ENCODE results near the gene APOBEC3H. TPM values are rescaled to one million over a fixed set of nuclear protein-coding genes. Genes with fewer than 3 reads are reported as not detected.
A peak's percentile ranks its signal among the peaks of the same experiment; 100 is the strongest.

The APOBEC3H gene
- total and polyA plus RNA-seq, 9 of the 15 experiments (the other 6 are each of a cell fraction or from before 2014, with no cell fraction given), result 0.10 to 0.21 TPM; not detected in 7

DNA sequence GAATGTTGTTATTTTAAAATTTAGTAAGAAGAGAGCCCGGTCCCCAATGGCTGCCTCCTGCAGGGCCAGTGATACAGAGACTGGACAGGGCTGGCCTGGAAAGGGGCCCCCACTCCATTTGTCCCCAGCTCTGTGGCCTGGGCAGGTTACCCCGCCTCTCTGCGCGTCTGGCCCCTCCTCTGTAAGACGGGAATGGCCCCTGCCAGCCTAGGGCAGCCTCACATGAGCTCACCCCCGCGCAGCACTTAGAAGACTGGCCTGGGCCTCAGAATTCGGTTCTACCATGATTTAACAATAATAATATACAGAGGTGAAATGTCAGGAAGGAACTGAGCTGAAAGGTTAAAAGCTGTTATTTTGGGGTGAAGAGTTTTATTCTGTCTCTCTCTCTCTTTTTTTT is 18.7 kb upstream of the APOBEC3H start:
- Histone ChIP-seq H2AFZ (ENCODE audit: low read depth, low read length) (no peak overlapping the region), H3K4me1 (replicated peaks in 1 of 2; ENCODE audit: control insufficient read depth in 2 of 2, insufficient read depth in 2 of 2, low read length in 2 of 2) (peaks cover 0 to 20% of the 10 kb centered on the region in 2 experiments; a peak in 4 of 5 replicates), H3K9me1 (ENCODE audit: control insufficient read depth, insufficient read depth, low read length) (no peaks in the 10 kb centered on the region), H3K27me3 (ENCODE audit: control insufficient read depth in 2 of 2, insufficient read depth in 2 of 2, low read length in 2 of 2) (no peaks in the 10 kb centered on the region), H3K27ac (ENCODE audit: extremely low read depth, low read depth, low read length) (no peak overlapping the region), H3K9me3 (replicated peaks; ENCODE audit: control insufficient read depth, insufficient read depth, low read depth, low read length) (no peaks in the 10 kb centered on the region), H3K9ac (ENCODE audit: insufficient read depth in 1 of 2, low read depth in 2 of 2, low read length in 2 of 2) (peak overlapping the region in 1 of 2 experiments; percentile 68; a peak in 2 of 4 replicates), H3K79me2 (ENCODE audit: control insufficient read depth, insufficient read depth, low read length) (peaks cover 4% of the 10 kb centered on the region; the same call in 2 of the 3 replicates), H3K4me2 (ENCODE audit: insufficient read depth, low read length) (no peak overlapping the region), H4K20me1 (replicated peaks; ENCODE audit: control insufficient read depth, insufficient read depth, low read length) (no peaks in the 10 kb centered on the region), H3K4me3 (no peak overlapping the region), H3K36me3 (ENCODE audit: control insufficient read depth, insufficient read depth, low read length) (no peaks in the 10 kb centered on the region; the same call in 2 of the 3 replicates)
- DNase-seq (ENCODE audit: extremely low read depth in 1 of 4, low spot score in 3 of 4) (no peak), FAIRE-seq (no peak), ATAC-seq (no peak)
- ChIA-PET POLR2A (interaction anchor here (1.0 kb wide), 1 partner anchor 10 kb away, joined by 6 read pairs; no protein-coding TSS in a partner anchor), CTCF (ENCODE audit: low intra/inter-chr PET ratio) (no interaction called here)
- in situ Hi-C loops (cut with MboI), result loop anchor here (5.0 kb wide), 1 partner anchor 36 kb away; the partner anchor contains the start of gene APOBEC3F
- WGBS (ENCODE audit: insufficient coverage, low coverage, missing lambda C conversion rate), result 71% methylated on average over 4 of the region's 8 CpGs
- intact Hi-C loops (cut with micrococcal nuclease), result no loop called here
- no TSS peak for BruUV-seq (replicated peaks)
- TF ChIP-seq TAF7 (tag; IDR thresholded peaks at IDR 0.05) (no peak), FOXP1 (CRISPR knock-in tag; IDR thresholded peaks at IDR 0.05) (no peak), ZNF124 (CRISPR knock-in tag; IDR thresholded peaks at IDR 0.05) (no peak), ASH1L (IDR thresholded peaks at IDR 0.05; ENCODE audit: borderline replicate concordance, low read depth, partially characterized antibody) (no peak), KHSRP (IDR thresholded peaks at IDR 0.05) (no peak), ARID1B (IDR thresholded peaks at IDR 0.05) (no peak), PTTG1 (tag; IDR thresholded peaks at IDR 0.05; ENCODE audit: low read depth) (no peak), MTA2 (IDR thresholded peaks at IDR 0.05; ENCODE audit: low read depth) (no peak)
- TF ChIP-seq, protein P1, sequence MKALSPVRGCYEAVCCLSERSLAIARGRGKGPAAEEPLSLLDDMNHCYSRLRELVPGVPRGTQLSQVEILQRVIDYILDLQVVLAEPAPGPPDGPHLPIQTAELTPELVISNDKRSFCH (CRISPR knock-in tag; IDR thresholded peaks at IDR 0.05), result no peak
- TF ChIP-seq, protein P1 (tag; IDR thresholded peaks at IDR 0.05), result no peak
- TF ChIP-seq, protein P2, sequence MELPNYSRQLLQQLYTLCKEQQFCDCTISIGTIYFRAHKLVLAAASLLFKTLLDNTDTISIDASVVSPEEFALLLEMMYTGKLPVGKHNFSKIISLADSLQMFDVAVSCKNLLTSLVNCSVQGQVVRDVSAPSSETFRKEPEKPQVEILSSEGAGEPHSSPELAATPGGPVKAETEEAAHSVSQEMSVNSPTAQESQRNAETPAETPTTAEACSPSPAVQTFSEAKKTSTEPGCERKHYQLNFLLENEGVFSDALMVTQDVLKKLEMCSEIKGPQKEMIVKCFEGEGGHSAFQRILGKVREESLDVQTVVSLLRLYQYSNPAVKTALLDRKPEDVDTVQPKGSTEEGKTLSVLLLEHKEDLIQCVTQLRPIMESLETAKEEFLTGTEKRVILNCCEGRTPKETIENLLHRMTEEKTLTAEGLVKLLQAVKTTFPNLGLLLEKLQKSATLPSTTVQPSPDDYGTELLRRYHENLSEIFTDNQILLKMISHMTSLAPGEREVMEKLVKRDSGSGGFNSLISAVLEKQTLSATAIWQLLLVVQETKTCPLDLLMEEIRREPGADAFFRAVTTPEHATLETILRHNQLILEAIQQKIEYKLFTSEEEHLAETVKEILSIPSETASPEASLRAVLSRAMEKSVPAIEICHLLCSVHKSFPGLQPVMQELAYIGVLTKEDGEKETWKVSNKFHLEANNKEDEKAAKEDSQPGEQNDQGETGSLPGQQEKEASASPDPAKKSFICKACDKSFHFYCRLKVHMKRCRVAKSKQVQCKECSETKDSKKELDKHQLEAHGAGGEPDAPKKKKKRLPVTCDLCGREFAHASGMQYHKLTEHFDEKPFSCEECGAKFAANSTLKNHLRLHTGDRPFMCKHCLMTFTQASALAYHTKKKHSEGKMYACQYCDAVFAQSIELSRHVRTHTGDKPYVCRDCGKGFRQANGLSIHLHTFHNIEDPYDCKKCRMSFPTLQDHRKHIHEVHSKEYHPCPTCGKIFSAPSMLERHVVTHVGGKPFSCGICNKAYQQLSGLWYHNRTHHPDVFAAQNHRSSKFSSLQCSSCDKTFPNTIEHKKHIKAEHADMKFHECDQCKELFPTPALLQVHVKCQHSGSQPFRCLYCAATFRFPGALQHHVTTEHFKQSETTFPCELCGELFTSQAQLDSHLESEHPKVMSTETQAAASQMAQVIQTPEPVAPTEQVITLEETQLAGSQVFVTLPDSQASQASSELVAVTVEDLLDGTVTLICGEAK (IDR thresholded peaks at IDR 0.05), result no peak
- TF ChIP-seq, protein P2 (CRISPR knock-in tag; IDR thresholded peaks at IDR 0.05), result no peak
- TF ChIP-seq, protein P3, sequence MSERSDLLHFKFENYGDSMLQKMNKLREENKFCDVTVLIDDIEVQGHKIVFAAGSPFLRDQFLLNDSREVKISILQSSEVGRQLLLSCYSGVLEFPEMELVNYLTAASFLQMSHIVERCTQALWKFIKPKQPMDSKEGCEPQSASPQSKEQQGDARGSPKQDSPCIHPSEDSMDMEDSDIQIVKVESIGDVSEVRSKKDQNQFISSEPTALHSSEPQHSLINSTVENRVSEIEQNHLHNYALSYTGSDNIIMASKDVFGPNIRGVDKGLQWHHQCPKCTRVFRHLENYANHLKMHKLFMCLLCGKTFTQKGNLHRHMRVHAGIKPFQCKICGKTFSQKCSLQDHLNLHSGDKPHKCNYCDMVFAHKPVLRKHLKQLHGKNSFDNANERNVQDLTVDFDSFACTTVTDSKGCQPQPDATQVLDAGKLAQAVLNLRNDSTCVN (CRISPR knock-in tag; IDR thresholded peaks at IDR 0.05), result no peak

Data from K562 (cell line).